Keratinocyte (primary cell): ENCODE measurements around the gene TLK1.
"Not testable (repeated sequence)": the region's sequence is repeated elsewhere in the genome, so short reads cannot be mapped to it uniquely, and the experiment has no call there.

ENCODE experiments used
- CTCF ChIP-seq, 3 experiments: IDR thresholded peaks in 1 of 3; conservative IDR thresholded peaks in 1 of 3; optimal IDR thresholded peaks in 1 of 3; 2 replicates in 2 of 3; 3 replicates in 1 of 3; pipeline versions ENCODE3 to v1.5.1; 2011; ENCODE audit warnings: low read length in 3 of 3, mild to moderate bottlenecking in 3 of 3, moderate library complexity in 2 of 3, control low read depth in 1 of 3, inconsistent platforms in 1 of 3; ENCODE audit not compliant: insufficient read depth in 2 of 3; ENCODE audit errors: extremely low read depth in 1 of 3
- EZH2 ChIP-seq: IDR thresholded peaks from one replicate; pipeline ENCODE4 v1.6.1; 2012; ENCODE audit warnings: inconsistent platforms, mild to moderate bottlenecking, low read length, moderate library complexity

GRCh38 chr2:171162522-171163197 lies 2.0 kb upstream of the TLK1 start:
- not testable (repeated sequence) for TF ChIP-seq CTCF (optimal IDR thresholded peaks at IDR 0.05 in 1 of 3, IDR thresholded peaks at IDR 0.05 in 1 of 3, conservative IDR thresholded peaks at IDR 0.05 in 1 of 3; ENCODE audit: extremely low read depth in 1 of 3, insufficient read depth in 2 of 3, low read length in 3 of 3); EZH2
